HEK293 (cell line): ENCODE data around the gene CLDN18.

ENCODE experiments used
- CTCF ChIA-PET: fragments of 350-600 bp; formaldehyde crosslinking; extraction: SDS; loops from one replicate; lab custom pipeline; 2021; ENCODE audit warnings: antibody characterized with exemption; lab: Yijun Ruan, JAX
- POLR2A ChIA-PET: fragments of 300-600 bp; formaldehyde crosslinking; extraction: SDS; loops from one replicate; lab custom pipeline; 2020; ENCODE audit warnings: antibody characterized with exemption, inconsistent platforms; lab: Yijun Ruan, JAX
- H3K27ac ChIP-seq: fragments of 200-500 bp; sonication (Bioruptor generic); 2 replicates; pipeline ENCODE4 v1.5.1; 2014; ENCODE audit warnings: low read depth, low read length, control low read depth, inconsistent platforms; ENCODE audit errors: extremely low read depth
- H3K36me3 ChIP-seq, 2 experiments: fragments of 200-500 bp in 1 of 2; sonication (Bioruptor generic) in 1 of 2; 1 replicate in 1 of 2; 2 replicates in 1 of 2; pipeline ENCODE4 v1.5.1; 2014 to 2017; ENCODE audit warnings: inconsistent platforms in 2 of 2, low read length in 2 of 2; ENCODE audit not compliant: control insufficient read depth in 2 of 2, insufficient read depth in 1 of 2
- H3K4me1 ChIP-seq: fragments of 200-500 bp; sonication (Bioruptor generic); 2 replicates; pipeline ENCODE4 v1.5.1; 2014; ENCODE audit warnings: mild to moderate bottlenecking, low read length, inconsistent platforms; ENCODE audit not compliant: control insufficient read depth, insufficient read depth
- H3K4me3 ChIP-seq: 2 replicates; pipeline ENCODE4 v1.5.1; 2011; ENCODE audit warnings: low read depth, mild to moderate bottlenecking, control low read depth, low read length, moderate library complexity
- H3K9me3 ChIP-seq: fragments of 200-500 bp; sonication (Bioruptor generic); 2 replicates; pipeline ENCODE4 v1.5.1; 2014; ENCODE audit warnings: low read depth, low read length, inconsistent platforms; ENCODE audit not compliant: control insufficient read depth, insufficient read depth
- BCL6B ChIP-seq: fragments of 450-650 bp; formaldehyde crosslinking; IDR thresholded peaks from 2 replicates; pipeline ENCODE4 v1.5.1; 2017; ENCODE audit warnings: missing biosample characterization, missing genetic modification characterization
- SETDB1 ChIP-seq: IDR thresholded peaks from one replicate; pipeline ENCODE4 v1.6.1; 2017; ENCODE audit warnings: mild to moderate bottlenecking, low read length, moderate library complexity, mixed read lengths; ENCODE audit not compliant: insufficient read length
- ZBTB44 ChIP-seq: fragments of 450-650 bp; IDR thresholded peaks from 2 replicates; pipeline ENCODE4 v1.5.1; 2018; ENCODE audit warnings: missing biosample characterization, mild to moderate bottlenecking, missing genetic modification characterization
- ZBTB49 ChIP-seq: fragments of 450-650 bp; formaldehyde crosslinking; IDR thresholded peaks from 2 replicates; pipeline ENCODE4 v1.5.1; 2016; ENCODE audit warnings: missing biosample characterization, missing genetic modification characterization, low read depth
- ZEB2 ChIP-seq: fragments of 450-650 bp; formaldehyde crosslinking; IDR thresholded peaks from 2 replicates; pipeline ENCODE4 v1.5.1; 2016; ENCODE audit warnings: missing biosample characterization, missing genetic modification characterization
- ZFP69B ChIP-seq: fragments of 450-650 bp; formaldehyde crosslinking; IDR thresholded peaks from 2 replicates; pipeline ENCODE4 v1.5.1; 2016; ENCODE audit warnings: missing biosample characterization, missing genetic modification characterization
- ZNF114 ChIP-seq: fragments of 450-650 bp; formaldehyde crosslinking; IDR thresholded peaks from 2 replicates; pipeline ENCODE4 v1.5.0; 2017; ENCODE audit warnings: missing biosample characterization, missing genetic modification characterization
- ZNF248 ChIP-seq: fragments of 450-650 bp; formaldehyde crosslinking; IDR thresholded peaks from 2 replicates; pipeline ENCODE4 v1.5.1; 2017; ENCODE audit warnings: missing biosample characterization, missing genetic modification characterization
- ZNF302 ChIP-seq: fragments of 450-650 bp; formaldehyde crosslinking; IDR thresholded peaks from 2 replicates; pipeline ENCODE4 v1.5.1; 2016; ENCODE audit warnings: missing biosample characterization, missing genetic modification characterization, low read depth
- ZNF311 ChIP-seq: fragments of 450-650 bp; formaldehyde crosslinking; IDR thresholded peaks from 2 replicates; pipeline ENCODE4 v1.5.1; 2017; ENCODE audit warnings: missing biosample characterization, missing genetic modification characterization, borderline replicate concordance
- ZNF394 ChIP-seq: fragments of 450-650 bp; formaldehyde crosslinking; IDR thresholded peaks from 2 replicates; pipeline ENCODE4 v1.5.1; 2016; ENCODE audit warnings: missing biosample characterization, missing genetic modification characterization, mild to moderate bottlenecking, moderate library complexity, borderline replicate concordance
- ZNF404 ChIP-seq: fragments of 450-650 bp; formaldehyde crosslinking; IDR thresholded peaks from 2 replicates; pipeline ENCODE4 v1.5.1; 2017; ENCODE audit warnings: missing biosample characterization, missing genetic modification characterization
- ZNF473 ChIP-seq: fragments of 450-650 bp; formaldehyde crosslinking; IDR thresholded peaks from 2 replicates; pipeline ENCODE4 v1.5.1; 2017; ENCODE audit warnings: missing biosample characterization, missing genetic modification characterization
- ZNF530 ChIP-seq: fragments of 450-650 bp; formaldehyde crosslinking; IDR thresholded peaks from 2 replicates; pipeline ENCODE4 v1.5.1; 2016; ENCODE audit warnings: low read depth, missing biosample characterization, missing genetic modification characterization
- ZNF580 ChIP-seq: fragments of 450-650 bp; formaldehyde crosslinking; IDR thresholded peaks from 2 replicates; pipeline ENCODE4 v1.5.1; 2016; ENCODE audit warnings: missing biosample characterization, missing genetic modification characterization
- ZNF596 ChIP-seq: fragments of 450-650 bp; IDR thresholded peaks from 2 replicates; pipeline ENCODE4 v1.5.0; 2018; ENCODE audit warnings: missing biosample characterization, mild to moderate bottlenecking, missing genetic modification characterization, moderate library complexity
- ZNF600 ChIP-seq: fragments of 450-650 bp; formaldehyde crosslinking; IDR thresholded peaks from 2 replicates; pipeline ENCODE4 v1.5.1; 2016; ENCODE audit warnings: missing biosample characterization, missing genetic modification characterization
- ZNF624 ChIP-seq: fragments of 450-650 bp; formaldehyde crosslinking; IDR thresholded peaks from 2 replicates; pipeline ENCODE4 v1.5.1; 2017; ENCODE audit warnings: missing biosample characterization, missing genetic modification characterization
- ZNF76 ChIP-seq: fragments of 450-650 bp; formaldehyde crosslinking; IDR thresholded peaks from 2 replicates; pipeline ENCODE4; 2016; ENCODE audit warnings: low read depth, missing biosample characterization, missing genetic modification characterization, borderline replicate concordance
- ZNF777 ChIP-seq: fragments of 450-650 bp; formaldehyde crosslinking; IDR thresholded peaks from 2 replicates; pipeline ENCODE4 v1.5.1; 2017; ENCODE audit warnings: missing biosample characterization, missing genetic modification characterization, borderline replicate concordance
- ZNF785 ChIP-seq: fragments of 450-650 bp; formaldehyde crosslinking; IDR thresholded peaks from 2 replicates; pipeline ENCODE4 v1.5.1; 2016; ENCODE audit warnings: missing biosample characterization, missing genetic modification characterization

Gene CLDN18

GRCh38 chr3:137972396-137972795, 37.6 kb upstream of the CLDN18 start (continued):
- no peak for TF ChIP-seq ZNF530 (tag by site-specific recombination)
- TF ChIP-seq ZEB2 (tag by site-specific recombination) = no peak
- TF ChIP-seq ZNF624 (tag by site-specific recombination) = no peak

GRCh38 chr3:137978328-137978727, 31.6 kb upstream of the CLDN18 start:
- Histone ChIP-seq H3K27ac (no peak overlapping the region), H3K9me3 (no peaks in the 10 kb centered on the region), H3K36me3 (no peaks in the 10 kb centered on the region), H3K4me3 (no peak overlapping the region), H3K4me1 (no peaks in the 10 kb centered on the region)
- no peak for TF ChIP-seq ZNF311 (tag by site-specific recombination)
- ChIA-PET POLR2A (no interaction called here), CTCF (no interaction called here)

GRCh38 chr3:137987723-137988122, 22.2 kb upstream of the CLDN18 start:
- Histone ChIP-seq H3K9me3 (no peaks in the 10 kb centered on the region), H3K4me3 (no peak overlapping the region), H3K4me1 (no peaks in the 10 kb centered on the region), H3K36me3 (no peaks in the 10 kb centered on the region), H3K27ac (no peak overlapping the region)
- CTCF ChIA-PET = interaction anchor here (1.8 kb wide), 1 partner anchor 17 kb away, joined by 6 read pairs; no protein-coding TSS in a partner anchor
- no peak for TF ChIP-seq ZFP69B (tag by site-specific recombination)
- no peak for TF ChIP-seq ZBTB44 (tag by site-specific recombination)
- no peak for TF ChIP-seq ZNF473 (tag by site-specific recombination)
- no peak for TF ChIP-seq ZNF596 (tag by site-specific recombination)
- no peak for TF ChIP-seq ZNF248 (tag by site-specific recombination)
- no peak for TF ChIP-seq ZNF785
- POLR2A ChIA-PET = no interaction called here

GRCh38 chr3:137988152-137988551, 21.8 kb upstream of the CLDN18 start:
- CTCF ChIA-PET = interaction anchor here (0.7 to 1.8 kb wide), 2 partner anchors 17 to 882 kb away, joined by 5 to 6 read pairs; no protein-coding TSS in a partner anchor
- TF ChIP-seq ZNF777 (tag by site-specific recombination) (no peak), SETDB1 (no peak)

GRCh38 chr3:137988982-137989381, 21.0 kb upstream of the CLDN18 start:
- ChIA-PET POLR2A (no interaction called here), CTCF (interaction anchor here (1.8 kb wide), 1 partner anchor 18 kb away, joined by 6 read pairs; no protein-coding TSS in a partner anchor)
- Histone ChIP-seq H3K4me1 (no peaks in the 10 kb centered on the region), H3K27ac (no peak overlapping the region), H3K9me3 (no peaks in the 10 kb centered on the region), H3K36me3 (no peaks in the 10 kb centered on the region), H3K4me3 (no peak overlapping the region)
- TF ChIP-seq ZFP69B (tag by site-specific recombination) = no peak
- TF ChIP-seq ZNF76 (tag by site-specific recombination) = no peak
- TF ChIP-seq ZNF394 (tag by site-specific recombination) = no peak
- no peak for TF ChIP-seq ZBTB49 (tag by site-specific recombination)
- TF ChIP-seq BCL6B (tag by site-specific recombination) = no peak
- TF ChIP-seq ZNF580 = no peak
- TF ChIP-seq ZNF302 (tag by site-specific recombination) = no peak
- no peak for TF ChIP-seq ZNF404
- TF ChIP-seq ZNF600 (tag by site-specific recombination) = no peak
- TF ChIP-seq ZNF114 = no peak

More at GRCh38 chr3:137988152-137988551, 21.8 kb upstream of the CLDN18 start:
- Histone ChIP-seq H3K36me3 (no peaks in the 10 kb centered on the region), H3K9me3 (no peaks in the 10 kb centered on the region), H3K4me1 (no peaks in the 10 kb centered on the region), H3K4me3 (no peak overlapping the region), H3K27ac (no peak overlapping the region)
- POLR2A ChIA-PET = no interaction called here
